Stimulated activated CD4-positive, alpha-beta T cell treated with anti-CD3 and anti-CD28 coated beads, Interleukin-2, amount 100 ng/mL, for 24 hours (primary cell): Measurements from ENCODE around the gene LRRC56.

ENCODE experiments used
- DNase-seq, 2 donors: peaks; one replicate each; pipeline ENCODE4 v3.0.0-alpha.2; 2020

Gene LRRC56

DNA sequence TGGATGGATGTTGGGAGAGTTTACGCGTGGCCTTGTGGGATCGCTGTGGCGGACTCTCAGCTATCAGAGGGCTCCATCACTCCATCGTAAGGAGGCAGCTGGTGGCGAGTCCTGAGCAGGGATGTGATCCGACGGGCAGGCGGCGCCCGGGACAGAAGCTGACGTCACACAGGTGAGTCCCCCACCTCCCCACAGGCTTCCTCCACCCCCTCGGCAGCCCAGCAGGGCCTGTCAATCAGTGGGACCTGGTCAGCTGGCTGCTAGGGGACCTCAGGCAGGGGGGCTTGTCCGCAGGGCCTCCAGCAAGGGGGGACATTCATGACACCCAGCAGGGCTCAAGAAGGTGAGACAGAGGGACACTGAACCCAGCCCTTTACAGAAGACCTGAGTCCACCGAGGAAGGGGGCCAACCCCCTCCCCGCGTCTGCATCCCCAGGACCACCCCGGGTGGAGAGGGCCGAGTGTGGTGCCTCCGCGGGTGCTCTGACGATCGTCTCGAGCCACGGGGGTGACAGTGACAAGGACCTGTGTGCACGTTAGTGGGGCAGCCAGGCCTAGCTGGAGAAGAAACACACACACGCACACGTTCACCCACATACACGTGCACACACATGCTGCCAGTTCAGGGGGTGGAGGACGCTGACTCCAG, 9.0 kb upstream of the LRRC56 start:
- no peak for DNase-seq

DNA sequence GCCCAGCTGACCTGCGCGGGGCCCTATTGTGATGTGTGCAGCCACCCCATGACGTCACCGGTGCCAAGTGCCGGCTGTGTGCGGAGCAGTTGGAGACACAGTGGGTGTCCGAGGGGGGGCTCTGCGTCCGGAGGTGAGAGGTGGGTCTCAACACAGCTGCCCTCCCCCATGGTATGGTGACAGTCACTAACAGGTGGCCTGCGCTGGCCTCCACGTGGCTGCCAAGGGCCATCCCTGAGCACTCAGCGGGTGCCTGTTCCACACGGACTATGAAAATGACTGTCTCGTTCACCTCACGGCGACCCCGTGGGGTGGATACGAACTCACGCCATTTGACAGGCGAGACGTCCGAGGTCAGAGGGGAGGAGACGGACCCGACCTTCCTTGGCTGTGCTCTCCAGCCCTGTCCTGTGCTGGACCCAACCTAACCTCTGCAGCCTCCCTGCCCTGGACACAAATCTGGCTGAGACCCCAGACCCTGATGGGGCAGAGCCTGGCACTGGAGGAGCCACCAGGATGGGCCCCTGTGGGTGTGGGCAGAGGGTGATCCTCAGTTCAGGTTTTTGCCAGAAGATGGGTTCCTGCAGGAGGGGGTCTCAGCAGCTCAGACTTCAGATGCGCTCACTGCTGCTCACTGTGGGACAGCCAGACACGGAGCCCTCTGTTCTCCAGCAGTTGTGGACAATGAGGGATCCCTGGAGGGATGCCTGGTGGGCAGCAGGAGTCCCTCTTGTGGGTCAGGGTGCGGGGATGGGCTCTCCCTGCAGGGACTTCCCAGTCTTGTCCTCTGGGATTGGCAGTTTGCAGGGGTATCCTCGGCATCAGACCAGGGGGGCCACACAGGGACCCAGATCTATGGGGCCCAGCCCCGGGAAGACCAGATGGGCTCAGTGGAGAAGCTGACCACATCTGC, 8.3 kb upstream of the LRRC56 start:
- DNase-seq: no peak

DNA sequence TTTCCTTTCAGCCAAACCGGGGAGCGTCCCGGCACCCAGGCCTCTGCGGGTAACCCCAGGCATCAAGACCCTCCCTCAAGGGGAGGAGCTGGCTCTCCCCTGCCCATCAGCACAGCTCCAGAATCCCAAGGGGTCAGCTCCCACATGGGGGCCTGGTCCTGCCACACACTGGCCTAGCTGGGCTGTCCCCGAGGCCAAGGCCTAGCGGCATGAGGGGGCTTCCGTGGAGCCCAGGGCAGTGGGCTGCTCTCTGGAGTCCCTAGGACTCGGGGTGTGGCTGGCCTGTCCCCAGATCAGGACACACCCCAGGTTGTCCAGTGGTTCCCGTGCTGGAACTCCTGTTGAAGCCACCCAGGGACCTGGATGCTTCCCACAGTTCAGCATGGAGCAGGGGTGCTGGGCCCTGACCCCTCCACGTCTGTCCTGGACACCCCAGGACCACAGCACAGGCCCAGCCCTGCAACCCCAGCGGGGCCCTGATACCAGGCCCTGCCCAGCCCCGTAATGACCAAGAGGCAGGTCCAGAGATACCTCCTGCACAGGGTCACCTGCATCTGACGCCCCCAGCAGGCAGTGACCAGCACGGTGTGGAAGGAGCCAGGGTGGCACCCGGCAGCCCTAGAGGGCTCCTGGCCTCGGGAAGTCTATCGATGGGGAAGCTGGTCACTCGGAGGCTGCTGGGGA, 7.5 kb upstream of the LRRC56 start:
- DNase-seq: no peak

- no peak for DNase-seq
Measured at GRCh38 chr11:530960-531831, 6.1 kb upstream of the LRRC56 start.

DNA sequence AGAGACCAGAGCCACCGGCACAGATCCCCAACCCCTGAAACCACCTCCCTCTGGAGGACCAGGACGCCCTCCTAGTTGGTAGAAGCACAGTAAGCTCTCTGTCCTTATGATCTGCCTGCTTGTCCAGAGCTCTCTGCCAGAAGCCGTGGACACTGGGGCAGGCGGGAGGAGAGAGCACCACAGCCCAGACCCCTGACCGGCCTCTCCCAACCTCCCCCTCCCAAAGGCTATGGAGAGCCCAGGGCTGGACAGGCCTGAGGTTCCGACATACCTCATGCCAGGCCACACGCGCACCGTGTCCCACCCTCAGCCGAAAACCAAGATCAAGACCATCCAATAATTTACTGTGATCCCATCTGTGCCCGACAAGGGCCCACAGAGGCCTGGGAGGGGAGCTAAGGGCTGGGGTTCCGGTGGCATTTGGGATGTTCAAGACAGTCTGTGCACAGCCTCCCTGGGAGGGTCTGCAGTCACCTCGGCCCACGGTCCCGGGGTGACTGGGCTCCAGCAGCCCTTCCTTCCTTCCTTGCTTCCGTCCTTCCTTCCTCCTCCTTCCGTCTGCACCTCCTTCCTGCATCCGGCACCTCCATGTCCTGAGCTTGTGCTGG, 5.3 kb upstream of the LRRC56 start:
- no peak for DNase-seq

GRCh38 chr11:532527-532985, 4.8 kb upstream of the LRRC56 start:
- no peak for DNase-seq

DNA sequence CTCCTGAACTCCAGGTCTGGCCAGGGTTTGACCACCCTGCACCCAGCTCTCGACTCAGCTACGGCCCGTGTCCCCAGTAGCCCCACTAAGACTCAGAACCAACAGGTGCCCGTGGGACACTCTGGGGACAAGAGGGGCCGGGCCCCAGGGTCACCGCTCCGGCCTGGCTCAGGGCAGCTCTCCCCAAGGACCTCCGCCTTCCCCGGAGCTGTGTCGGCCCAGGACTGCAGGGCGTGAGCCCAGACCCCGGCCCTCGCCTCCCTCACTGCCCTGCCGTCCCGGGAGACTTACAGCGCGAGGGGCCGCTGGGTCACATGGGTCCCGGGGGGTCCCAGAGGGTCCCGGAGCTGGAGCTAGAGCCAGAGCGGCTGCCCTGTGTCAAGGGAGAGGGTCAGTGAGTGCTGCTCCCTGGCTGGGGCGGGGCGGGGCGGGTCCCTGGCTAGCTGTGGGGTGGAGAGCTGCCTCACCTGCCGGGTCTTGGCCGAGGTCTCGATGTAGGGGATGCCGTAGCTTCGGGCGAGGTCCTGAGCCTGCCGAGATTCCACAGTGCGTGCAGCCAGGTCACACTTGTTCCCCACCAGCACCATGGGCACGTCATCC, 4.2 kb upstream of the LRRC56 start:
- DNase-seq: no peak

GRCh38 chr11:533586-534395, 3.5 kb upstream of the LRRC56 start:
- no peak for DNase-seq

- peak in 1 of 2 donors; percentile 48 for DNase-seq
Measured at GRCh38 chr11:534396-535209, 2.7 kb upstream of the LRRC56 start.

GRCh38 chr11:535210-535518, 2.2 kb upstream of the LRRC56 start:
- no peak for DNase-seq

- DNase-seq: peak; percentile 95 to 97
Measured at GRCh38 chr11:535519-536454, 1.5 kb upstream of the LRRC56 start, which contains the start of gene HRAS. Gene HRAS (minus strand): TSS chr11:535576.

- peak in 1 of 2 donors; percentile 16 for DNase-seq
Measured at GRCh38 chr11:537622-538430, 499 bp downstream of the LRRC56 start.

DNA sequence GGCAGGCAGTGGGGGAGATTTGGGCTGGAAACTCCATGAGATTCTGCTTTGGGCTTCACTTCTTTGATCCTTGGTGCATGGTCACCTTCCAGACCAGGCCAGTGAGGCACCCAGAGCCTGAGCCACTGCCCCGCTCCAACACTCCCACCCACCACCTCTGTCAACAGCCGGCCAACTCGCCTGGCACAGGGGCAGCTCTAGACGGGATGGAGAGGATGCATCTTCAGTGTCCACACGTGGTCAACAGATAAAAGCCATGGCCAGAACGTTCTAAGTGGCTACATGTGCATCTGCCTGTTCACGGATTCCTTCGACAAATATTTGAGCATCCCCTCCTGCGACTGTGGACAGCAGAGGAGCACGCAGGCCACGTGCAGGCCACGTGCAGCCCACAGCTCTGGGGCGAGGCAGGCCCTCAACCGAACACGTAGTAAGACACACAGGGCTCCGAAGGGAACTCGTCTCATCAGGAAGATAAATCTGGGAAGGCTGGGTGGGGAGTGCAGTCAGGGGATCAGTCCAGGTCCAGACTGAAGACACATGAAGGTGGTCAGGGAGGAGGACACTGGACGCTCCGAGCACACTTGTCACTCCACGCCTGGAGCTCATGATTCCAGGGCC, 1.2 kb downstream of the LRRC56 start:
- peak in 1 of 2 donors; percentile 17 for DNase-seq

- no peak for DNase-seq
Measured at GRCh38 chr11:539971-540481, 2.7 kb downstream of the LRRC56 start.

- no peak for DNase-seq
Measured at GRCh38 chr11:540583-541432, 3.5 kb downstream of the LRRC56 start.

- no peak for DNase-seq
Measured at GRCh38 chr11:541433-541885, 4.1 kb downstream of the LRRC56 start.
